ENCODE data around the gene PPP1R9B.

Gene PPP1R9B

DNA sequence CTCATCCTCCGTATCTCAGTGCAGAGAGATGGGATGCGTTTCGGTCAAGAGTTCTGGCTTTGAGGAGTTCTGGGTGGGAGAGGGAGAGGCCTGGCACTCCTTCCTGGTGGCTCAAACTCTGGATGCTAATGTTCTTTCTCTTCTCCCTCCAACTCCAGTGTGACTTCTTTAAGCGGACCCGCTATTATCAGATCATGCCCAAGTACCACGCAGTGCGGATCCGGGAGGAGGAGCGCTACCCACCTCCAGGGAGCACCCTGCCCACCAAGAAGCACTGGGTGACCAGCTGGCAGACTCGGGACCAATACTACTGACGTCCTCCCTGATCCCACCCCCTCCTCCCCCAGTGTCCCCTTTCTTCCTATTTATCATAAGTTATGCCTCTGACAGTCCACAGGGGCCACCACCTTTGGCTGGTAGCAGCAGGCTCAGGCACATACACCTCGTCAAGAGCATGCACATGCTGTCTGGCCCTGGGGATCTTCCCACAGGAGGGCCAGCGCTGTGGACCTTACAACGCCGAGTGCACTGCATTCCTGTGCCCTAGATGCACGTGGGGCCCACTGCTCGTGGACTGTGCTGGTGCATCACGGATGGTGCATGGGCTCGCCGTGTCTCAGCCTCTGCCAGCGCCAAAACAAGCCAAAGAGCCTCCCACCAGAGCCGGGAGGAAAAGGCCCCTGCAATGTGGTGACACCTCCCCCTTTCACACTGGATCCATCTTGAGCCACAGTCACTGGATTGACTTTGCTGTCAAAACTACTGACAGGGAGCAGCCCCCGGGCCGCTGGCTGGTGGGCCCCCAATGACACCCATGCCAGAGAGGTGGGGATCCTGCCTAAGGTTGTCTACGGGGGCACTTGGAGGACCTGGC, 61.3 kb downstream of the PPP1R9B start:
- no peak for DNase-seq

DNA sequence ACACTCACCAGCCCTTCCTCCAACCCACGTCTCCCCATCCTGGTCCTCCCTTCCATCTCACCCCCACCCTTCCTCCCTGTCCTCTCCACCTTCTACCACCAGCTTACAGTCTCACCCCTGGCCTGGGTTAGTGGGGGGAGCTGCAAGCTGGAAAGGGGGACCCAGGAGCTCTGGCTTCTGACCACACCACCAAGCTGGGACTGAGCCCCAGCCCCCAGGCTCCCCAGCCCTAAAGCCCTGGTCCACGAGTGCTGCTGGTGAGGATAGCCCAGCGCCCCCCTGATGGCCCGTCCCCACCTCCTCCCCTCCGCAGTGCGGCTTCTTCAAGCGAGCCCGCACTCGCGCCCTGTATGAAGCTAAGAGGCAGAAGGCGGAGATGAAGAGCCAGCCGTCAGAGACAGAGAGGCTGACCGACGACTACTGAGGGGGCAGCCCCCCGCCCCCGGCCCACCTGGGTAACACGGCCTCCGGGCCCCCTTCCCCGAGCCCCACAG, 62.5 kb downstream of the PPP1R9B start:
- no peak for DNase-seq

- peak; percentile 73 for DNase-seq
These were observed 63.1 kb downstream of the PPP1R9B start for GRCh38 chr17:50087246-50087911.

All from activated T-cell treated with anti-CD3 and anti-CD28 coated beads for 4 hours (primary cell).